ENCODE results near the gene GLB1L. TPM values are rescaled to one million over a fixed set of nuclear protein-coding genes. Genes with fewer than 3 reads are reported as not detected.
A peak's percentile ranks its signal among the peaks of the same experiment; 100 is the strongest.

GLB1L gene
- total and polyA plus RNA-seq, 2 of the 8 experiments (the other 6 are each of a cell fraction or from before 2014, with no cell fraction given), result 3.7 to 4.0 TPM

DNA sequence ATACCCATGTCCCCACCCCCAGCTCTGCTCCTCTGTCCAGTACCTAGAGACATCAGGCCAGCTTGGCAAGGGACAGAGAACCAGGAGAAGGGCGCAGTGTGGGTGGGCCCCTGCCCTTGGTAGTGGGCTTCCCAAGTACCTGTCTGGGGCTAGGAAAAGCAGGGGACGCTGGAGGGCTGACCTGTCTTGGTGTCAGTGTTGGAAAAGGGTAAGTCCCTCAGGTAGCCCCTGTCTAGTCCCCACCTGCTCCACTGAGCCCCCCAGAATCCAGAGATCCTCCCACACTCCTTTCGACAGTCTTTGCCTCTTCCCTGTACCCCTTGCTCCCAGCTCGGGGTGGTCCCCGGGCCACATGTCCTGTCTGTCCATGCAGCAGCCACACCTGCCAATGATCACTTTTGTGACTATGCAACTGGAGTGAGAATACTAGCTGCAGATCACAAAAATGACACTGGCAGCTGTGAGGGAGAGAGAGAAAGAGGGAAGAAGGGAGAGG is 48.5 kb upstream of the GLB1L start:
- Histone ChIP-seq H4K20me1 (replicated peaks in 1 of 2; ENCODE audit: control insufficient read depth in 1 of 2, insufficient read depth in 2 of 2, low read length in 2 of 2) (no peaks in the 10 kb centered on the region), H3K4me3 (ENCODE audit: extremely low read depth in 1 of 4, insufficient read depth in 2 of 4, low read depth in 3 of 4, low read length in 4 of 4) (peak overlapping the region in 3 of 4 experiments; percentile 60 to 74 (median 74); a peak in 4 of 8 replicates), H2BK12ac (ENCODE audit: low read depth, low read length) (peak overlapping the region; percentile 60; the same call in 1 of the 2 replicates), H2BK20ac (ENCODE audit: low read length) (no peak overlapping the region), H3K56ac (replicated peaks; ENCODE audit: insufficient read length, low read depth, low read length) (no peak overlapping the region), H4K91ac (replicated peaks; ENCODE audit: insufficient read length, low read length) (peak overlapping the region; percentile 71), H4K8ac (ENCODE audit: extremely low read depth, insufficient read depth, low read length) (peak overlapping the region; percentile 16), H3K4ac (replicated peaks; ENCODE audit: insufficient read length, low read depth, low read length) (peak overlapping the region; percentile 92), H3K79me2 (ENCODE audit: control insufficient read depth in 1 of 2, insufficient read depth in 2 of 2, low read length in 2 of 2) (no peaks in the 10 kb centered on the region), H4K5ac (ENCODE audit: insufficient read length, low read depth, low read length) (no peak overlapping the region), H3K9me3 (ENCODE audit: insufficient read depth in 2 of 2, low read depth in 1 of 2, low read length in 1 of 2) (0 out of 4 replicates have a peak, but pooled peaks cover 0 to 5% of the 10 kb centered on the region in 2 experiments), H3K27me3 (replicated peaks in 1 of 4; ENCODE audit: control insufficient read depth in 3 of 4, extremely low read depth in 1 of 4, insufficient read depth in 3 of 4, low read length in 3 of 4) (peaks cover 0 to 24% (median 13%) of the 10 kb centered on the region in 4 experiments; a peak in 6 of 7 replicates), H3K4me2 (ENCODE audit: insufficient read depth in 1 of 2, low read depth in 2 of 2, low read length in 2 of 2) (peak overlapping the region; percentile 69 to 76), H2AK5ac (ENCODE audit: low read depth, low read length) (0 out of 2 replicates have a peak overlapping the region, but pooled peaks have one; percentile 25), H2AFZ (ENCODE audit: low read length) (no peak overlapping the region), H3K14ac (ENCODE audit: insufficient read length) (no peak overlapping the region), H3K4me1 (replicated peaks in 1 of 4; ENCODE audit: control insufficient read depth in 3 of 4, insufficient read depth in 4 of 4, low read length in 3 of 4) (peaks cover 0 to 5% (median under 1%) of the 10 kb centered on the region in 4 experiments; a peak in 3 of 7 replicates), H3K27ac (ENCODE audit: low read depth, low read length) (no peak overlapping the region), H3K23me2 (ENCODE audit: low read depth, low read length) (peaks cover 4% of the 10 kb centered on the region; the same call in 1 of the 2 replicates), H3K36me3 (ENCODE audit: control insufficient read depth in 2 of 4, insufficient read depth in 4 of 4, low read length in 3 of 4) (no peaks in the 10 kb centered on the region), H3K9ac (replicated peaks in 1 of 4; ENCODE audit: extremely low read depth in 1 of 4, low read depth in 3 of 4, low read length in 3 of 4) (no peak overlapping the region), H2BK120ac (replicated peaks; ENCODE audit: low read depth, low read length) (no peak overlapping the region), H3K18ac (ENCODE audit: extremely low read depth, low read length) (no peak overlapping the region), H3K79me1 (ENCODE audit: low read depth, low read length) (no peaks in the 10 kb centered on the region; the same call in 1 of the 2 replicates), H2BK5ac (ENCODE audit: low read depth, low read length) (no peak overlapping the region), H2BK15ac (ENCODE audit: low read length) (0 out of 2 replicates have a peak overlapping the region, but pooled peaks have one; percentile 29), H3K23ac (ENCODE audit: insufficient read length) (no peak overlapping the region)
- TF ChIP-seq SUZ12 (IDR thresholded peaks at IDR 0.05; ENCODE audit: low read length), result no peak
- TF ChIP-seq YY1 (IDR thresholded peaks at IDR 0.05; ENCODE audit: low read depth, low read length), result no peak
- no peak for TF ChIP-seq POU5F1 (IDR thresholded peaks at IDR 0.05; ENCODE audit: low read depth, low read length)
- TF ChIP-seq, protein P1, sequence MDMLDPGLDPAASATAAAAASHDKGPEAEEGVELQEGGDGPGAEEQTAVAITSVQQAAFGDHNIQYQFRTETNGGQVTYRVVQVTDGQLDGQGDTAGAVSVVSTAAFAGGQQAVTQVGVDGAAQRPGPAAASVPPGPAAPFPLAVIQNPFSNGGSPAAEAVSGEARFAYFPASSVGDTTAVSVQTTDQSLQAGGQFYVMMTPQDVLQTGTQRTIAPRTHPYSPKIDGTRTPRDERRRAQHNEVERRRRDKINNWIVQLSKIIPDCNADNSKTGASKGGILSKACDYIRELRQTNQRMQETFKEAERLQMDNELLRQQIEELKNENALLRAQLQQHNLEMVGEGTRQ (IDR thresholded peaks at IDR 0.05; ENCODE audit: low read length), result no peak
- TF ChIP-seq KDM1A (IDR thresholded peaks at IDR 0.05; ENCODE audit: borderline replicate concordance, low read length), result no peak
- TF ChIP-seq BRCA1 (IDR thresholded peaks at IDR 0.05; ENCODE audit: low read depth, low read length), result no peak
- no peak for TF ChIP-seq RFX5 (IDR thresholded peaks at IDR 0.05; ENCODE audit: borderline replicate concordance, low read depth, low read length)
- no peak for TF ChIP-seq ASH2L (IDR thresholded peaks at IDR 0.05; ENCODE audit: low read length)
- no peak for TF ChIP-seq SRF (IDR thresholded peaks at IDR 0.05; ENCODE audit: low read depth, low read length)
- TF ChIP-seq, protein P2, sequence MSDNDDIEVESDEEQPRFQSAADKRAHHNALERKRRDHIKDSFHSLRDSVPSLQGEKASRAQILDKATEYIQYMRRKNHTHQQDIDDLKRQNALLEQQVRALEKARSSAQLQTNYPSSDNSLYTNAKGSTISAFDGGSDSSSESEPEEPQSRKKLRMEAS (IDR thresholded peaks at IDR 0.05), result no peak
- TF ChIP-seq CREB1 (IDR thresholded peaks at IDR 0.05), result no peak
- no peak for TF ChIP-seq CBX5 (IDR thresholded peaks at IDR 0.05; ENCODE audit: low read depth, low read length)
- CTCF ChIA-PET (ENCODE audit: partially characterized antibody), result interaction anchor here (0.6 to 11.7 kb wide), 18 partner anchors 10 to 183 kb away, joined by 3 to 220 read pairs (median 4); partner anchors contain the start of genes ANKZF1, ATG9A, CNPPD1 and DNAJB2
- DNase-seq (ENCODE audit: low read depth in 1 of 2, low spot score in 2 of 2) (no peak), FAIRE-seq (no peak)
- POLR2A ChIA-PET (ENCODE audit: partially characterized antibody), result interaction anchor here (0.6 to 4.3 kb wide), 6 partner anchors 10 to 86 kb away, joined by 3 to 33 read pairs (median 4); partner anchors contain the start of genes DNAJB2, GLB1L and STK16
- WGBS, 2 experiments (ENCODE audit: extremely low coverage in 1 of 2, insufficient coverage in 1 of 2, insufficient read length in 1 of 2, insufficient replicate concordance in 2 of 2, low coverage in 1 of 2, low lambda C conversion rate in 2 of 2, missing lambda C conversion rate in 1 of 2), result 84% methylated on average over 5 of the region's 5 CpGs; no CpG with 5 or more reads in 1 of the 2 experiments
